GM23338 (cell line): ENCODE data around the gene MAMLD1.

Experiments used
- CREB1 ChIP-seq: fragments of 250-450 bp; sonication (Bioruptor Pico); IDR thresholded peaks from 2 replicates; pipeline ENCODE4 v1.5.0; 2020; ENCODE audit warnings: low read depth, mild to moderate bottlenecking, moderate library complexity
- CTCF ChIP-seq, 2 experiments: fragments of 200-600 bp in 1 of 2; sonication (generic) in 1 of 2; conservative IDR thresholded peaks; 2 replicates each; pipeline versions ENCODE4 v1.5.1 to v1.6.1; 2016 to 2017; ENCODE audit warnings: antibody characterized with exemption in 2 of 2, low read depth in 2 of 2, mild to moderate bottlenecking in 2 of 2, moderate library complexity in 1 of 2
- ETS1 ChIP-seq: IDR thresholded peaks from 2 replicates; pipeline ENCODE4 v1.6.1; 2016; ENCODE audit warnings: antibody characterized with exemption
- EZH2 ChIP-seq: fragments of 200-600 bp; sonication (generic); IDR thresholded peaks from one replicate; pipeline ENCODE4 v1.8.0; 2017; ENCODE audit warnings: antibody characterized with exemption, mild to moderate bottlenecking, low read depth; ENCODE audit not compliant: unreplicated experiment
- EZH2phosphoT487 ChIP-seq: fragments of 200-600 bp; sonication (generic); IDR thresholded peaks from one replicate; pipeline ENCODE4 v1.8.1; 2018; ENCODE audit warnings: antibody characterized with exemption; ENCODE audit not compliant: unreplicated experiment
- JUNB ChIP-seq: IDR thresholded peaks from one replicate; pipeline ENCODE4 v1.6.1; 2016; ENCODE audit warnings: antibody characterized with exemption; ENCODE audit not compliant: unreplicated experiment
- POLR2AphosphoS5 ChIP-seq: IDR thresholded peaks from 2 replicates; pipeline ENCODE4 v1.6.1; 2016; ENCODE audit warnings: antibody characterized with exemption, low read depth
- REST ChIP-seq: IDR thresholded peaks from one replicate; pipeline ENCODE4 v1.6.1; 2018; ENCODE audit warnings: antibody characterized with exemption; ENCODE audit not compliant: unreplicated experiment
- ZNF114 ChIP-seq: fragments of 250-450 bp; sonication (Bioruptor Pico); IDR thresholded peaks from 2 replicates; pipeline ENCODE4 v1.5.0; 2020; ENCODE audit warnings: mild to moderate bottlenecking, moderate library complexity

- no peak for TF ChIP-seq ZNF114 (CRISPR knock-in tag)
- no peak for TF ChIP-seq CTCF (conservative IDR thresholded peaks at IDR 0.05; ENCODE audit: low read depth in 2 of 2)
- TF ChIP-seq POLR2AphosphoS5, result no peak
- TF ChIP-seq JUNB, result no peak
- TF ChIP-seq EZH2, result no peak
- TF ChIP-seq EZH2phosphoT487, result no peak
- no peak for TF ChIP-seq REST
- no peak for TF ChIP-seq CREB1 (CRISPR knock-in tag)
- TF ChIP-seq ETS1, result no peak
Measured at GRCh38 chrX:150334981-150335380, 28.1 kb upstream of the MAMLD1 start.
